ENCODE results near the gene VPS4A. TPM values are rescaled to one million over a fixed set of nuclear protein-coding genes. Genes with fewer than 3 reads are reported as not detected.
A peak's percentile ranks its signal among the peaks of the same experiment; 100 is the strongest.

The VPS4A gene
- total and polyA plus RNA-seq, 10 of the 15 experiments (the other 5 are each of a cell fraction or from before 2014, with no cell fraction given) = 5.2 to 36.3 (median 21.4) TPM

- TF ChIP-seq ZNF592 (IDR thresholded peaks at IDR 0.05) (peak; percentile 51; the same call in 1 of the 2 replicates), SUZ12 (IDR thresholded peaks at IDR 0.05; ENCODE audit: unreplicated experiment) (no peak), GABPA (IDR thresholded peaks at IDR 0.05; ENCODE audit: low read depth) (no peak), CREB1 (IDR thresholded peaks at IDR 0.05; ENCODE audit: low read depth) (no peak), NBN (IDR thresholded peaks at IDR 0.05) (0 out of 2 replicates have a peak, but pooled peaks have one; percentile 20), BRCA1 (IDR thresholded peaks at IDR 0.05; ENCODE audit: low read depth, low read length) (0 out of 2 replicates have a peak, but pooled peaks have one; percentile 18), ZBTB11 (CRISPR knock-in tag; IDR thresholded peaks at IDR 0.05) (no peak), NFYA (IDR thresholded peaks at IDR 0.05; ENCODE audit: borderline replicate concordance, low read depth, low read length) (no peak), ZBTB40 (IDR thresholded peaks at IDR 0.05; ENCODE audit: borderline replicate concordance) (no peak), HDGF (IDR thresholded peaks at IDR 0.05) (no peak), POU2F2 (IDR thresholded peaks at IDR 0.05; ENCODE audit: borderline replicate concordance, low read depth, low read length) (0 out of 3 replicates have a peak, but pooled peaks have one; percentile 16), MYC (IDR thresholded peaks at IDR 0.05; ENCODE audit: insufficient read depth, insufficient read length, insufficient replicate concordance, low read length, severe bottlenecking) (no peak), YY1 (IDR thresholded peaks at IDR 0.05; ENCODE audit: low read depth, low read length) (peak; percentile 80; the same call in 1 of the 2 replicates)
Observed at GRCh38 chr16:69310653-69311532, at the start of gene VPS4A (continued).

Data from GM12878 (cell line).